Esophagus muscularis mucosa (tissue), 4 donors: ENCODE data around the gene CNFN.

Source experiments
- EP300 ChIP-seq: sonication (generic); formaldehyde crosslinking; IDR thresholded peaks from one replicate; pipeline ENCODE4 v1.6.1; 2017; ENCODE audit warnings: antibody characterized with exemption
- POLR2AphosphoS5 ChIP-seq, 2 donors: sonication (generic); formaldehyde crosslinking; IDR thresholded peaks; one replicate each; pipeline ENCODE4 v1.6.1; 2017; ENCODE audit warnings: antibody characterized with exemption in 2 of 2
- TF ChIP-seq, protein P1 (sequence below), 3 experiments: fragments of 200-600 bp in 2 of 3; fragments of 450-650 bp in 1 of 3; sonication (generic) in 2 of 3; IDR thresholded peaks; one replicate each; pipeline ENCODE4 v1.5.1; 2017 to 2019; ENCODE audit warnings: antibody characterized with exemption in 3 of 3, mild to moderate bottlenecking in 2 of 3, moderate library complexity in 1 of 3

DNA sequence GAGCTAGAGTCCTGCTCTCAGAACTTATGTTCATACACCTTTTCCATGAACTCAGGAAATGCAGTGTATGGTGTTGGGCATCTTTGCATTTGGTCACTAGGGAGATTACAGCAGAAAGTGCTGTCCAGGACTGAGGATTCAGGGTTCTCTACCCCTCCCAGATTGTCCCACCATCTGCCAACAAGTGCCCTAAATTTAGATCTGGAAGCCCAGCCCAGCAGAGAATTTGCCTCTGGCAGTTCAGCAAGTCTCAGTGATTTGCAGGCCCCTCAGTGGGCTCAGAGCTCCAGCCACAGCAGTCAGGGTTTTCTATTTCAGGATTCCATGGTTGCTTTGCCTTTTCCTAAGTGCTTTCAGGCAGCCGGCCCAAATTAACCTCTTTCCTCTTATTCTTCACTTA lies 23.4 kb downstream of the CNFN start:
- TF ChIP-seq EP300: no peak
- no peak for TF ChIP-seq POLR2AphosphoS5 (IDR thresholded peaks at IDR 0.05)
- TF ChIP-seq, protein P1, sequence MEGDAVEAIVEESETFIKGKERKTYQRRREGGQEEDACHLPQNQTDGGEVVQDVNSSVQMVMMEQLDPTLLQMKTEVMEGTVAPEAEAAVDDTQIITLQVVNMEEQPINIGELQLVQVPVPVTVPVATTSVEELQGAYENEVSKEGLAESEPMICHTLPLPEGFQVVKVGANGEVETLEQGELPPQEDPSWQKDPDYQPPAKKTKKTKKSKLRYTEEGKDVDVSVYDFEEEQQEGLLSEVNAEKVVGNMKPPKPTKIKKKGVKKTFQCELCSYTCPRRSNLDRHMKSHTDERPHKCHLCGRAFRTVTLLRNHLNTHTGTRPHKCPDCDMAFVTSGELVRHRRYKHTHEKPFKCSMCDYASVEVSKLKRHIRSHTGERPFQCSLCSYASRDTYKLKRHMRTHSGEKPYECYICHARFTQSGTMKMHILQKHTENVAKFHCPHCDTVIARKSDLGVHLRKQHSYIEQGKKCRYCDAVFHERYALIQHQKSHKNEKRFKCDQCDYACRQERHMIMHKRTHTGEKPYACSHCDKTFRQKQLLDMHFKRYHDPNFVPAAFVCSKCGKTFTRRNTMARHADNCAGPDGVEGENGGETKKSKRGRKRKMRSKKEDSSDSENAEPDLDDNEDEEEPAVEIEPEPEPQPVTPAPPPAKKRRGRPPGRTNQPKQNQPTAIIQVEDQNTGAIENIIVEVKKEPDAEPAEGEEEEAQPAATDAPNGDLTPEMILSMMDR (IDR thresholded peaks at IDR 0.05): no peak
